HL-60 (cell line): ENCODE data around the gene TBCE.

ENCODE experiments used
- DNase-seq, 2 experiments: peaks; one replicate each; pipeline ENCODE4 v3.0.0-alpha.2; 2010 to 2020; ENCODE audit warnings: low read depth in 1 of 2, low spot score in 1 of 2
- H3K27ac ChIP-seq: fragments of 250-450 bp; sonication (Bioruptor Pico); replicated peaks from 2 replicates; pipeline ENCODE4 v1.5.1; 2020; ENCODE audit warnings: mild to moderate bottlenecking, moderate library complexity
- H3K27me3 ChIP-seq: fragments of 250-450 bp; sonication (Bioruptor Pico); 2 replicates; pipeline ENCODE4 v1.5.1; 2021; ENCODE audit warnings: mild to moderate bottlenecking, moderate library complexity; ENCODE audit not compliant: insufficient read depth, poor library complexity, severe bottlenecking
- H3K4me3 ChIP-seq: replicated peaks from 2 replicates; pipeline ENCODE4 v1.5.1; 2011; ENCODE audit warnings: mild to moderate bottlenecking, control low read depth, low read length; ENCODE audit not compliant: insufficient read depth
- GABPA ChIP-seq: IDR thresholded peaks from 2 replicates; pipeline ENCODE4 v1.6.1; 2012; ENCODE audit warnings: low read depth
- POLR2AphosphoS5 ChIP-seq: IDR thresholded peaks from 2 replicates; pipeline ENCODE4 v1.6.1; 2012; ENCODE audit warnings: low read depth
- REST ChIP-seq: IDR thresholded peaks from 2 replicates; pipeline ENCODE4 v1.6.1; 2012; ENCODE audit warnings: low read depth; ENCODE audit not compliant: insufficient replicate concordance
- SPI1 ChIP-seq: IDR thresholded peaks from 2 replicates; pipeline ENCODE4 v1.6.1; 2012; ENCODE audit warnings: low read depth, mild to moderate bottlenecking, borderline replicate concordance
- TF ChIP-seq, protein P1 (sequence below): IDR thresholded peaks from one replicate; pipeline ENCODE4 v1.5.1; 2011; ENCODE audit warnings: low read length, control low read depth, inconsistent platforms; ENCODE audit not compliant: insufficient read depth

The TBCE gene

DNA sequence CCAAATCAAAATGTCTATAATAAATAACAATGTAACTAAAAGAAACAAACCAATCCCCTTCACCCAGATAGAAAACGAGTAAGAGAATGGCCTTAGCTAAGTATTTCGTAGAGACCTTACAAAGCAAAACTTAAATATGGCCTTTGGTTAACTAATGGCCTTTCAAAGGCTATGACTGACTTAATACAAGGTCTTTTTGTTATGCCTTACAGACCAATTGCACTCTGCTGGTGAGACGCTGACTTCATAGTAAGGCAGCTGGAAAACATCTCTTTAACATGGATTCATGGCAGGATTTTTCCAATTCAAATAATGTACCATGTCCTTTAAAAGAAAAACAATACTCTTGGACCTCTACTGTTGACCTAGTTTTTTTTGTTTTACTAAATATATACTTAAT, 15.8 kb upstream of the TBCE start:
- Histone ChIP-seq H3K4me3 (no peak overlapping the region), H3K27me3 (no peaks in the 10 kb centered on the region), H3K27ac (no peak overlapping the region)
- TF ChIP-seq REST = no peak
- TF ChIP-seq POLR2AphosphoS5 = no peak
- TF ChIP-seq, protein P1, sequence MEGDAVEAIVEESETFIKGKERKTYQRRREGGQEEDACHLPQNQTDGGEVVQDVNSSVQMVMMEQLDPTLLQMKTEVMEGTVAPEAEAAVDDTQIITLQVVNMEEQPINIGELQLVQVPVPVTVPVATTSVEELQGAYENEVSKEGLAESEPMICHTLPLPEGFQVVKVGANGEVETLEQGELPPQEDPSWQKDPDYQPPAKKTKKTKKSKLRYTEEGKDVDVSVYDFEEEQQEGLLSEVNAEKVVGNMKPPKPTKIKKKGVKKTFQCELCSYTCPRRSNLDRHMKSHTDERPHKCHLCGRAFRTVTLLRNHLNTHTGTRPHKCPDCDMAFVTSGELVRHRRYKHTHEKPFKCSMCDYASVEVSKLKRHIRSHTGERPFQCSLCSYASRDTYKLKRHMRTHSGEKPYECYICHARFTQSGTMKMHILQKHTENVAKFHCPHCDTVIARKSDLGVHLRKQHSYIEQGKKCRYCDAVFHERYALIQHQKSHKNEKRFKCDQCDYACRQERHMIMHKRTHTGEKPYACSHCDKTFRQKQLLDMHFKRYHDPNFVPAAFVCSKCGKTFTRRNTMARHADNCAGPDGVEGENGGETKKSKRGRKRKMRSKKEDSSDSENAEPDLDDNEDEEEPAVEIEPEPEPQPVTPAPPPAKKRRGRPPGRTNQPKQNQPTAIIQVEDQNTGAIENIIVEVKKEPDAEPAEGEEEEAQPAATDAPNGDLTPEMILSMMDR = no peak
- no peak for TF ChIP-seq SPI1
- no peak for TF ChIP-seq GABPA
- DNase-seq = no peak

DNA sequence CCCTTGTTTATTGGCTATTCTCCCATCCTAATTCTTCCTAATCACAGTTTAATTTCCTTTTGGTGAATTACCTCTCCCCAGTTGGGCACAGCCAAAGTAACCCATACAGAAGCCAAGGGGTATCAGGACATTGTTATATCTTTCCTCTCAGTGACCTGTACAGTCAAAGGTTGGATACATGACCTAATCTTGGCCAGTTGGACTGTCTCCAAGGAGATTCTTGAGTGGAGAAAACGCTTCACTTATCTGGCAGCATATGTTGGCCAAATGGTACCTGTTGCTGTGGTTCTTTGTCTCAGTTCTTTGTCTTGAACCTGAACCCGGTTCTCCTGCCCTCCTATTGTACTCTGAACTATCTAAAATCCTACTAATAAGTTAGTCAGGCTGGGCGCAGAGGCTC, 15.3 kb upstream of the TBCE start:
- no peak for DNase-seq
- Histone ChIP-seq H3K27ac (no peak overlapping the region), H3K27me3 (no peaks in the 10 kb centered on the region), H3K4me3 (no peak overlapping the region)
- TF ChIP-seq SPI1 (no peak), GABPA (no peak), POLR2AphosphoS5 (no peak), REST (no peak)
- TF ChIP-seq, protein P1 = no peak

GRCh38 chr1:235357485-235358373, 9.5 kb upstream of the TBCE start:
- TF ChIP-seq, protein P1 = no peak
- TF ChIP-seq REST = no peak
- no peak for TF ChIP-seq SPI1
- no peak for TF ChIP-seq POLR2AphosphoS5
- TF ChIP-seq GABPA = no peak
- no peak for DNase-seq
- no peak overlapping the region for H3K27ac ChIP-seq
- no peak overlapping the region for H3K4me3 ChIP-seq
- H3K27me3 ChIP-seq = no peaks in the 10 kb centered on the region
